NCI-H82 (cell line): ENCODE results near the gene NF2.
A peak's percentile ranks its signal among the peaks of the same experiment; 100 is the strongest.

ENCODE experiments used
- DNase-seq: peaks from one replicate; lab custom pipeline; 2025; lab: John Stamatoyannopoulos, UW

Gene NF2

DNA sequence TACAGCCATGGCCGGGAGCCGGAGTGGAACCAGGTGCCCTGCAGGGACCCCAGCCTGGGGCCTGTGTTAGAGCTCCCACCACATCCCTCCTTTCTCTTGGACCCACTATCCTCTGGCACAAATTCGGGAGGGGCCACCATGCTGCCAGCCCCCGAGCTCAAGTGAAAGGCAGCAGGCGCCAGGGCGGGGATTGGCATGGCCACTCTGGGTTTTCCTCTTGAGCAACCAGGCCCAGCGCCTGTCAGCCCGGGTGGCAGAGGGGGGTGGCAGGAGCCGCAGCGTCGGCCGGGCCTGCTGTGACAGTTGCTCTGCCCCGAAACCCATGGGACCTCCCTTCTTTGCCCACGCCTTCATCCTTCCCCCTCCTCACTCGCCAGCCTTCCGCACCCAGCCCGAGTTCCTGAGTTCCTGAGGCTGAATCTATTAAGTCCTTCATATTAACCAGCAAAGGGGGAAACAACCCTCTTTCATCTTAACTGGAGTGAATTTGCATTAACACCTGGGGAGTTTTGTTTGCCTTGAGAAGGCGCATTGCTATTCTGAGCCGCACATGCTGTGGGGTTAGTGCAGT, 99.6 kb downstream of the NF2 start:
- no peak for DNase-seq

DNA sequence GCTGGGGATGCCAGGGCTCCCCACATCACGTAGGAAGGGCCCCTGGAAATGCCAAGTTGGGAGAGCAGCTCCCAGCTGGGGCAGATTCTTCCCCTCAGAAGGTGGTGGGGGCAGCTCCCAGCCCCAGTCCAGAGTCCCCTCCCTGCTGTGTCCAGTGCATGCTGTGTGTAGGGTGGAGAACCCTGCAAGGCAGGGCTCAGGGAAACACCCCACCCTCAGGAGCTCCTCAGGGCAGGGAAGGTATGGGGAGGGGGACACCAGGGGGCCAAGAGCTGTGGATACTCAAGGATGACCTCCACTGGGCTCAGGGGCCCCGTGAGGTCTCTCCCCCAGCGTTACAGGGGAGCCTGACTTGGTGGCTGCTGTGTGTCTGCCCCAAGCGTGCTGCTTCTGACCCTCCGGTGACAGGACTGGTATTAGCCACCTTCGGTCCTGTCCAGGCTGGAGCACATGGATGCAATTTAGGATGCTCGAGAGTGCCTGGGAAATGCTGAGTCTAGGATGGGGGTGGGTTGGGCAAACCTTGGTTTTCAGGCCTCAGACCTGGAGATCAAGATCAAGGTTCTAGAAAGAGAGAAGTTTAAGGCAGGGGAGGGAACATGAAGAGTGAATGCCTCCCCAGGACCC, 100.2 kb downstream of the NF2 start:
- DNase-seq: no peak

DNA sequence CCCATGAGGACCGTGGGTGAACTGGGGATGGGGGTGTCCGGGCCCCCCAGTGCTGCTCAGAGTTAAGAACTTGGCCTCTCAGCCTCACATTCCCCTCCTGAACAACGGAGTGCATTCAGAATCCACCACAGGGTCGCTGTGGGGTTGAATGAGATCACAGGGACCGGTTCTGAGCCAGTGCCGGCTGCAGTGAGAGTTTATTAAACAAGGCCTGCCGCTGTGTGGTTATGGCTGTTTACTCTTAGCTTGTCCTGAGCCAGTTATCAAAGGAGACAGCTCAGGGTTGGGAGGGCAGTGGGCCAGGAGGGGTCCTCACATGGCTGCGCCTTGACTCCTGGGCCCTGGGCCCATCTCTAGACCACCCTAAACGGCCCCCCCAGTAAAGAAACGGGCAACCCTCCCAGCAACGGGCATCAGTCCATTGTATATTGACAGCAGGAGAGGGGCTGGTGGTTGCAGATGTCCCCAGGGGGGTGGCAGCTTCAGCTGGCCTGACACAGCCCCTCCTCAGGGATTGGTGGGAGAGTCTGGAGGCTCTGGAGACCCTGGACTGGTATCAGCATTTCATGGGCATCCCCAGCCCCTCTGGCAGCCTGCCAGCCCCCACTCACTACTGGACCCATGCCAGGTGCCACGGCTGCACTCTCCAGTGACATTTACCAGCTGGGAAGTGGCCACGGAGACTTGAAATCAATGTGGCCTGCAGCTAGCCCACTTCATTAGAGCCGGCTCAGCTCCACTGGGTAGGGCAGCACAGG, 101.3 kb downstream of the NF2 start:
- DNase-seq: peak; percentile 37

DNA sequence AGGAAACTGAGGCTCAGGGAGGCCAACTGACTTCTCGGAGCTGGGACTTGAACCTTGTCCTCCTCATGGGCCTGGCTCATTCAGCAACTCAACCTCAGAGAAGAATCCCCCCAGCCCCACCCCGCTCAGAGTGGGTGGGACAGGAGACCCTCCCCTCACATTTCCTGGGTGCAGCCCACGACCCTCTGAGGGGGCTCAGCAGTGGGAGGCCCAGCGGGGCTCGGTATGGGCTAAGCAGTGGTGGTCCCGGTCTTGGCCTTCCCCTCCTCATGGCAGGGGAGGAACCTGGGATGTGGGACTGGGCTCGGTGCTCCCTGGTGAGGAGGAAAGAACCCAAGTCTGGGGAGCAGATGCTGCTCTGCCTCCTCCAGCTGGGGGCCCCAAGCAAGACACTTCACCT, 102.2 kb downstream of the NF2 start:
- DNase-seq: no peak

DNA sequence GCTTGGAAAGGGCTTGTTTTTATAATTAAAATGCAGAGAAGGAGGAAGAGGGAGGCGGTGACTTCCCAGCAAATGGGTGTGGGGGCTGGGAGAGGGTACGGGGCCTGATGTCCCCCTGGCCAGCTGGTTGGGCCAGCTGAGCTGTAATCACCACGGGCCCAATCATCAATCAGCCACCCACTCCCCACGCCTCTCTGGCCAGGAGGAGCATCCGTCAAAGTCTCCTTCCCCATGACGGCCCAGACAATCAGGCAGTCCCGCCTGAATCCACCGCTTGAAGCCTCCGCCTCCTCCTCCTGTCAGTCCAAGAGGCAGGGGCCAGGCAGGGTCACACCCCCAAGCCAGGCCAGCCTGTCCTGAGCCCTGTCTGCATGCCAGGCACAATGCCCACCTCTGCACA, 103.1 kb downstream of the NF2 start:
- DNase-seq: peak; percentile 80

DNA sequence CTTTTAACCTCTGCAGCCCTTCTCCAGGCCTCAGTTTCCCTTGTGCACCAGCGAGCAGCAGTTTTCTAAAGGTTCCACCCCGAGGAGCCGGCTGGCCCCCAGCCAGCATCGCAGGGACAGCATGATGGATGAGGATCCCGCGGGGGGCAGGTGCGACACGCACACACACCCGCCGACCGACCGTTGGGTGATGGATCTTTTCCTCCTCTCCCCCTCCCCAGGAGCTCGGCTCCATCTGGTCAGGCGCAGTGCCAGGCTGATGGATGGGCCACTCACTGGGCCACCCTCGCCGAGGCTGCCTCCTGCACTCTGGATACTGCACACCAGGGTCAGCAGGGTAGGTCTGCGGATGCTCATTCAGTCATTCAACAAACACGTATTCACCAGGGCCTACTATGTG, 103.6 kb downstream of the NF2 start:
- peak; percentile 68 for DNase-seq

DNA sequence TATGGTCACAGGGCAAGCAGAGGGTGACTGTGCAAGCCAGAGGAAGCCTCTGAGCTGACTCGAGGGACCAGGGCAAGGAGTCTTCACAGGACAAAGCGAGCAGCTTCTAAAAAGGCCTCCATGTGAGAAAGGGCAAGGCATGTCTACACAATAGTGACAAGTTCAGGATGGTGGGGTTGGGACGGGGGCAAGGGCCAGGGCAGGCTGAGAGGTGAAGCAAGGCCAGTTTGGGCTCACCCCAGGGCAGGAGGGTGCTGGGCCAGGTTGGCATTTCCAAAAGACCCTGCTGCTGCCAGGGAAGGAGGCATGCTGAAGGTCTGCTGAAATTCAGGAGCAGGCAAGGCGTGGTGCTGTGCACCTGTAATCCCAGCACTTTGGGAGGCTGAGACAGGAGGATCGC, 104.0 kb downstream of the NF2 start:
- DNase-seq: no peak

DNA sequence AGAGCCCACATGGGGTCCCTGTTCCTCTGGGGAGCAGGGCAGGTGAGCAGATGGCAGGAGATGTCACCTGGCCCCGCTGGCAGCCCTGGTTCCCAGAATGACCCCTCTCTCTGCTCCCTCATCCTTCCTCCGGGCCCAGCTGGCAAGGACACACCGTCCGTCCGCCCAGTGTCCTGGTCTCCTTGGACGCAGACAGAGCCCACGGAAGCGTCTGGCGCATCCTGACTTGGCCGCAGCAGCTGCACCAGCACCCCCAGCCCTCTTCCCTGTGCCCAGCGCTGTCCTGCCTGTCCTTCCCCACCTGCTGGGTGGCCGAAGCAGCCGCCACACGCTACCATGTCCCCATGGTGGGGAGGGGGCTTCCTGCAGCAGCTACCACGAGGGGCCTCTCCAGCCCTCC, 106.8 kb downstream of the NF2 start:
- no peak for DNase-seq

DNA sequence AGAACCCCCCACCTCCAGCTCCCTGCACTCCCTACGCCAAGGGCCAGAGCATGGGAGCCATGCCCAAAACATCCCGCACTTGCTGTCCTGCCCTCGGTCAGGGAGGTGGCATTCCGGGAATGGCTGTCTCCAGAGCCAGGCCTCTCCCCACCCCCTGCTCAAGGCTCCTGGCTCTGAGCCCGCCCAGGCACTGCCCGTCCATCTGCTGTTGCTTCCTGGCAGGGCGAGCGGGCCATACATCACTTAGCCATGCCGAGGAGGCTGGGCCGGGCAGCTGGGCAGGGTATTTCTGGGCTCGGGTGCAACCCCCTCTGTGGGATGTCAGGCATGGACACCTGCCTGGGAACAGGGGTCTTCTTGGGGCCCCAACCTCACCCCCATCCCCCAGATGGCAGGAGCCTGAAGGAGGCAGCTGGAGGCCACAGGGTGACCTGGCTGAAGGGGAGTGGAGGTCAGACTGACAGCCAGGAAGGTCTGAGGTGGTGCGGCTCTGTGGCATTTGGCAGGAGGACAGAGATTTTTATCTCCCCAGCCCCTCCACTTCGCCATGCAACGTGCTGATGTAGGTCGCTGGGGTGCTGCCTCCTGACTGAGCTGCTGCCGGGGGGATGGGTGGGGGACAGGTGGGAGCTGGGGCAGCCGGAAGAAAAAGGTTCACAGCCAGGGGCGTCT, 107.6 kb downstream of the NF2 start:
- DNase-seq: peak; percentile 60

DNA sequence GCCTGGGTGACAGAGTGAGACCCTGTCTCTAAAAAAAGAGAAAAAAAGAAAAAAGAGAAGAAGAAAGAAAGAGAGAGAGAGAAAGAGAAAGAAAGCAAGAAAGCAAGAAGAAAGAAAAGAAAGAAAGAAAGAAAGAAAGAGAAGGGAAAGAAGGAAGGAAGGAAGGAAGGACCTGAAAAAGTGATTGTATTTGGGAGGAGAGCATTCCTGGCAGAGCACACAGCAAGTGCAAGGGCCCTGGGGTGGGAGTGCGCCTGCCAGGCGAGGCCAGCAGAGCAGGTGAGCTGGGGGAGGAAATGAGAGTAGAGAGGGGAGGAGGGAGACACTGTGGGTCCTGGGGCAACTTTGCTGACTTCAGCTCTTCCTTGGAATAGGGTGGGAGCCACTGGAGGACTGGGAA, 108.7 kb downstream of the NF2 start:
- no peak for DNase-seq

DNA sequence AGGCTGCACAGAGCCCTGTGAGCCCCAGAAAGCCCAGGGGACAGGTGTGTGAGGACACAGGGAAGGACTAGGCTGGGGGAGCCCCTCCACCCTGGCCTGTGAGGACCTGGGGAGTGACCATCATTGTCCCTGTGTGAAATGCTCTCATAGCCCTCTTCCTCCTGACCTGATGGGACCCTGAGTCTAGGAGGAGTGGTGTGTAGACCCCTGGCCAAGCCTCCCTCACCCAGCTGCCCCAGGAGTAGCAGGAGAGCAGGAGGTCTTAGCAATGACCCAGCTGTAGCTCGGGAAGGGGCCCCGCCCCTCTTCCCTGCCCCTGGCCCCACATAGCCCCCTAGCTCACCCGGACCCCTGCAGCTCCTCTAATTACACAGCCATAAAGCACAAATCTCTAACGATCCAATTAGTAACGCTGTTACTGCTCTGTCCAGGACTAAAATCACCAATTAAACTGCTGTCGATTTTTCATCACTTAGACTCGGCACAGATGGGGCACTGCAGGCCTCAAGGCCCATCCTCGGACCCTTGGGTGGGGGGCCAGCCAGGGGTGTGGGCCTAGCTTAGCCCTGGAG, 109.8 kb downstream of the NF2 start:
- DNase-seq: peak; percentile 91

DNA sequence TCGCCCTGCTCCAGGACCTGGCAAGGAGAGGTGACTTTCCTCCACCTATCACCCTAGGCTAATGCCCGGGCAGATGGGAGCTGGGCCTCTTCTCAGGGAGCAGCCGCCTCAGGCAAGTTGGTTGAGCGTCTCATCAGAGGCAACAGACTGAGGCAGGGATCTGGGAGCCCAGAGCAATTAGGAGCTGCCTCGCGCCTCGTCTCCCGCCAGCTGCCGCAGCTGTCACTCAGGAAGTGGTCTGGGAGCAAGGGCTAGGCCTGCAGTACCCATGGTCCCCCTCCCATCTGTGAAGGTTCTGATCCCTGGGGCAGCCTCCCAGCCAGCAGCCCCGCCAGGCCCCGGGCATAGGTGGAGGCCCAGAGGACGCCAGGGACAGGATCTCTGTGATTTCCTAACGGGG, 111.8 kb downstream of the NF2 start:
- peak; percentile 96 for DNase-seq

DNA sequence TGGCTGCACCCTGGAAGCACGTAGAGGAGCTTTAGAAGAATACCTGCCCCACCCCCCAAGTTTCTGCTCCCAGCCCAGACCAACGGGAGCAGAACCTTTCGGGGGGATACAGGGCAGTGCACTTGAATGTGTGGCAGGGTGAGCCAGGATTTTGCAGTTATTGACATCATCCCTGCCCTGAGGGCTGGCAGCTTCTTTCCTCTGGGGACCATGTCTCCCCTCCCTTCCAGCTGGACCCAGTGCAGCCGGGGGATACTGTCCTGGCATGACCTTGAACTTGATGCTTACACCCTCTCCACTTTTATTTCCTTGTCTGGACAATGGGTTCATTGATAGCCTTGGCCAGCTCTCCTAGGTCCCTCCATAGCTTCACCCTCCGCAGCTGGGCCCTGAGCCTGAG, 112.3 kb downstream of the NF2 start:
- peak; percentile 39 for DNase-seq

DNA sequence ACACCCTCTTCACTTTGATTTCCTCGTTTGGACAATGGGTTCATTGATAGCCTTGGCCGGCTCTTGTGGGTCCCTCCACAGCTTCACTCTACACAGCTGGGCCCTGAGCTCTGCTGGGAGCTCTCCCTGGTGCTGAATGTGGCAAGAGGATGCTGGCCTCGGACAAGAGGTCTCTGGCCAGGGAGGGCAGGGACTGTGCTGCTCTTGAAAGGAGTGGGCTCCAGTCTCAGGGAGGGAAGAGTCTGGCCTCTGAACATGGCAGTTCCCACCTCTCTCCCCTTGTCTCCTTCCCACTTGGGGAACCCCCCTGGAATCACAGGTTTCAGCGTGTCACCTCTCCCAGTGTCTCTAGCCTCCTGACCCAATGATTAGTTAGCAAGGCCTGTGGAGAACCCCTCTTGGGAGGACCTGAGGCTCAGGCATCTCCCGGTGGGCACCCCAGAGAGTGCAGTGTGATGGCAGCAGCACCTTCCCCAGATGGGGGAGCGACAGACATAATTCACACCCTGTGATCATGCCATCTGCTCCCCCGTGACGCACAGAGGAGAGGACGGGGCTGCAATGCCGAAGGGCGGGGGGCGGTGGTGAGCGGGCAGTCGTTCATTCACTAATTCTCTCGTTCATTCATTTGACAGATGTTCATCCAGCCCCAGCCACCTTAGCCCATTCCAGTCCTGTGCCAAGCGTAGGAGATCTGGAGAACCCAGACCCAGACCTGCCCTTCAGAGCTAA, 113.5 kb downstream of the NF2 start:
- DNase-seq: peak; percentile 56

DNA sequence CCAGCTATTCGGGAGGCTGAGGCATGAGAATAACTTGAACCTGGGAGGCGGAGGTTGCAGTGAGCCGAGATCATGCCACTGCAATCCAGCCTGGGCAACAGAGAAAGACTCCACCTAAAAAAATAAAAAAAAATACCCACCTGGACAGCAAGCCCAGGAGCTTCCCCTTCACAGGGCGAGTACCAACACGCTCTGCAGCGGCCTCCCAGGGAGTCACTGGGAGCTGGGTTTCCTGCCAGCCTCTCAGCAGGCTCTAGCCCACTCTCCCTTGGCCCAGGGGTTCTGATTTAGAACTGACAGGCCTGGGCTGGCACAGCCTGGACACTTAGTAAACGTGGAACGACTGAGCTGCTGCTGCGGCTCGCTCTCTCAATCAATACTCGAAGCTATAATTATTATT, 114.4 kb downstream of the NF2 start:
- DNase-seq: no peak

DNA sequence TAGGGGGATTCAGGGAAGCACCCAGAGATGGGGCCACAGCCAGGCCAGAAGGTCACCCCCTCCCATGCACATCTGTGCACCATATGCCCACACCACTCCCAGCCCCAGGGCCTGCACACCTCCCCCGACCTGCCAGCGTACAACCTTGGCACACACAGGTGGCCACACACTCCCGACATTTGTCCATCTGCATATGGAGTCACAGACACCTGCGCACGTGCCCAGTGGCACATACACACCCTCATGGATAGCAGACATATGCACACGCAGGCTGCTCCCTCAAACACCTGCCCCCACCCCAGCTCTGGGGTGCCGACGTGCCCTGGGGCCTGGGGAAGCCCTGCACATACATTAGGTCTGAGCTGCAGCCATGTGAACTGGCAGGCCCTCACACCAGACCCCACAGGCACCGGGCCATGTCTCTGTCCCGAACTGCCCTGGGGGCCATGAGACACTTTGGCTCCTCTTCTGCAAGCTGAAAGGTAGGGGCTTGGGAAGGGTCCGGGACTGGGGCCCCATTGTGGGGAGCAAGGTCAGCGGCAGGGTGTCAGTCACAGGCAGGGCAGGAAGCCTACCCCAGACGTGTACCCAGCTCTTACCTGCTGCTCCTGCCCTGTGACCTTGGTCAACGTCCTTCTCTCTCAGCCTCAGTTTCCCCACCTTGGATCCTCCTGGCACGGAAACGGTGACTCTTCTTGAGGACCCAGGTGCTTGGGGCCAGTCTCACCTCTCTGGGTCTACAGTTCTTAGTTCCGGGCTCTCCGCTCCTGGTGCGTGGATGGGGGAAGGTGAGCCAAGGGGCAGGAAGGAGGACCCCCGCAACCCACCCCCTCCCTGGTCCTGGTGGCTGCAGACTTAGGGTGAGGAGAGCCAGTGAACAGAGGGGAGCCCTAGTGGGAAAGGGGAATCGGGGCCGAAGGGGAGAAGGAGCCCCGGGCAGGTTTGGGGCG, 115.8 kb downstream of the NF2 start:
- no peak for DNase-seq

DNA sequence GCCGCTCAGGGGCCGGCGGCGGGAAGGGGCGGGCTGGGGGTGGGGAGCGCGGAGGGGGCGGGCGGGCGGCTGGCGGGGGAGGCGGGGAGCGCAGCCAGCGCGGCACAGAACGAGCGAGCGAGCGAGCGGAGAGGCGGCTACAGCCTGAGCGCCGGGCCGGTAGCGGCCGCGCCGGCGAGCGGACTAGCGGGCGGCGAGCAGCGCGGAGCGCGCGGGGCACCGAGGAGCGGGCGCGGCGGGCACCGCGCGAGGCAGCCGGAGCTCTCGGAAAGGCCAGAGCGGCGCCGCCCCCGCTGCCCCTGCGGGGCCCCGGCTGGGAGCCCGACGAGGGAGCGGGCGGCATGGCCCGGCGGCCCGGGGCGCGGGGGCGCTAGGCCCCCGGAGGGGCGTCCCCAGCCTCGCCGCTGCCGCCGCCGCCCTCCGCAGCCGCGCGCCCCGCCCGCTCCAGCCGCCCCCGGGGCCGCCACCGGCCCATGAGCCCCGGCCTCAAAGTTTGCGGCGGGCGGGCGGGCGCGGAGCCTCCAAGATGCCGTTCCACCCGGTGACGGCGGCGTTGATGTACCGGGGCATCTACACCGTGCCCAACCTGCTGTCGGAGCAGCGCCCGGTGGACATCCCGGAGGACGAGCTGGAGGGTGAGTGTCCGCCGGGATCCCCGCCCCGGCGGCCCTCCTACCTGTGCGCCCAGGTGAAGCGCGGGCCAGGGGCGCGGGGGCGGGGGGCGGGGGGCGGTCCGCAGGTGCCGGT, 116.6 kb downstream of the NF2 start, which contains the start of gene CABP7:
TSS of gene CABP7 (plus strand) at position 105 of the 747 bp plus-strand sequence. CDS start at position 527, 422 bp downstream.
- DNase-seq: peak; percentile 26

DNA sequence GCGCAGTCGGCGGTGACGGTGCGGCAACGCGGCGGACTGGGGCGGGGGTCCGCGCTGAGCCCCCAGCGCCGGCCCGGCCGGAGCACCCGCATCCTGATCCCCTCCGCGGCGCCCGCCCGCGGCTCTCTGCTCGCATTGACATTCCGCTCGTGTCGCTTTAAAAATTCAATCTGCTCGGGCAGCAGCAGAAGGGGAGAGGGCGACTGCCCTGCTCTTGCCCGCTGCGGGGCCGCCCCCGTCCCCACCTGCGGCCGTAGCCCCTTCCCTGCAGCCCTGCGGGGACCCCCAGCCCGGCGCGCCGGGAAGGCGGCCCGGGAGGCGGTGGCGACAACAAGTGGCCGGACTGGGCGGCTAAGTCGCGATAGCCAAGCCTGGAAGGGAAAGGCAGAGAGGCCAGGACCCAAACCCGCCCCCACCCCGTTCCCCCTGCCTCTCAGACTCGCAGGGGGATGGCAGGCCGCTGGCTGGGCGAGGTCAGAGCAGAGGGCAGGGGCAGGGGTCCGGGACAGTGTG, 117.4 kb downstream of the NF2 start:
- peak; percentile 10 for DNase-seq

DNA sequence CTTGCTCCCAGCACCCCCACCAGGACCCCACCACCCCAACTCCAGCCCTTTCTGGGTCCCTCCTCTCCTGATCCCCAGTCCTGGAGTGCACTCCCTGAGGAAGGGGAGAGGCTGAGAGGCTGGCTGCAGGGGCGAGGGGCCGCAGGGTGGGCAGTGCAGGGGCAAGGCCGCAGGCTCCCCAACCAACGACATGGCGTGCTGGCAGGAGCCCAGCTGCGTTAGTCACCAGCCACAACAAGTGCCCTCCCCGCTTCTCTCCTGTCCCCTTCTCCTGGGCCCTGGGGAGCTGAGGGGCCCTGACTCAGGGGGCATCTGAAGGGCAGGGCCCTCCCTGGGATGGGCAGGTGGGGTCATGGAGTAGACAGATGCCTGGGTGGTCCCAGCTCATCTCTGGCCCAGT, 118.7 kb downstream of the NF2 start:
- no peak for DNase-seq

DNA sequence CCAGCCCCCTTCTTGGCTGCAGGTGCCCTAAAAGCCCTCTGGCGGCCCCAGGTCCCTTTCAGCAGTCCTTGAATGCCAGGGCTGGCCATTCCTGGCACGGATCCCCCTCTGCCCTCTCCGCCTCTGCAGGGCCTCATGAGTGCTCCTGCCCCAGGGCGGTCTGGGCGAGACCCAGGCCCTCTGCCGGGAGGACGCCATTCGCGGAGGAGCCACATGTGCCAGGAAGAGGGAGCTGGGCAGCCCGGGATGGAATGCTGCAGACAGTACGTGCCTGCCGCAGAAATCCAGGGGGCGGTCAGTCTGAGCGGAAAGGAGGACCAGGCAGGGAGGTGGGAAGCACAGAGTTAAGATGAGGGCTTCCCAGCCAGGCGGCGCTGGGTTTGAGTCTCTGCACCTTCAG, 119.2 kb downstream of the NF2 start:
- DNase-seq: no peak
